ENCODE results near the gene PSMD2. TPM values are rescaled to one million over a fixed set of nuclear protein-coding genes. Genes with fewer than 3 reads are reported as not detected.

The PSMD2 gene
- total and polyA plus RNA-seq, 11 donors, result 82.3 to 443 (median 232) TPM

GRCh38 chr3:184332370-184333090 is 33.5 kb downstream of the PSMD2 start:
- intact Hi-C loops (cut with DNase I), result no loop called here
- TF ChIP-seq CTCF (IDR thresholded peaks at IDR 0.05), result no peak
- no peak for TF ChIP-seq POLR2A (IDR thresholded peaks at IDR 0.05)
- ATAC-seq, result no peak
- H3K27me3 ChIP-seq, result no peaks in the 10 kb centered on the region
- H3K36me3 ChIP-seq, result peaks cover 10 to 79% (median 78%) of the 10 kb centered on the region in 9 donors
- peak overlapping the region in 8 of 12 donors; percentile 11 to 67 (median 32) for H3K27ac ChIP-seq
- no peak for DNase-seq
- no peaks in the 10 kb centered on the region for H3K9me3 ChIP-seq
- peaks cover under 1 to 29% (median 17%) of the 10 kb centered on the region in 12 donors for H3K4me1 ChIP-seq
- H3K4me3 ChIP-seq, result no peak overlapping the region
- WGBS, 4 donors, result 68 to 73% (median 72%) methylated on average over 10 of the region's 10 CpGs

- Histone ChIP-seq H3K27me3 (no peaks in the 10 kb centered on the region), H3K36me3 (peaks cover 10 to 73% (median 71%) of the 10 kb centered on the region in 9 donors), H3K9me3 (no peaks in the 10 kb centered on the region), H3K27ac (peak overlapping the region in 6 of 12 donors; percentile 3 to 67 (median 25)), H3K4me1 (peaks cover 6 to 36% (median 24%) of the 10 kb centered on the region in 12 donors), H3K4me3 (no peak overlapping the region)
- TF ChIP-seq CTCF (IDR thresholded peaks at IDR 0.05) (no peak), POLR2A (IDR thresholded peaks at IDR 0.05) (no peak)
- no peak for ATAC-seq
- WGBS, 4 donors, result 77 to 86% (median 82%) methylated on average over 6 of the region's 6 CpGs
- DNase-seq, result peak in 1 of 5 donors; percentile 12
- intact Hi-C loops (cut with DNase I), result no loop called here
Measured at GRCh38 chr3:184333190-184333589, 34.1 kb downstream of the PSMD2 start.

- Histone ChIP-seq H3K27me3 (no peaks in the 10 kb centered on the region), H3K36me3 (peaks cover 8 to 68% (median 66%) of the 10 kb centered on the region in 9 donors), H3K27ac (peak overlapping the region in 2 of 12 donors; percentile 11 to 48), H3K4me3 (no peak overlapping the region), H3K9me3 (no peaks in the 10 kb centered on the region), H3K4me1 (peaks cover 11 to 41% (median 28%) of the 10 kb centered on the region in 12 donors)
- 77 to 87% (median 86%) methylated on average over 2 to 3 of the region's 3 CpGs for WGBS, 4 donors
- no peak for TF ChIP-seq CTCF (IDR thresholded peaks at IDR 0.05)
- TF ChIP-seq POLR2A (IDR thresholded peaks at IDR 0.05), result no peak
- no peak for ATAC-seq
- intact Hi-C loops (cut with DNase I), result loop anchor here in 2 of 10 donors (2.0 kb wide), 1 partner anchor 13 kb away; no protein-coding TSS in a partner anchor
- DNase-seq, result peak in 1 of 5 donors; percentile 19
Measured at GRCh38 chr3:184333700-184334099, 34.7 kb downstream of the PSMD2 start.

- peaks cover 11 to 49% (median 36%) of the 10 kb centered on the region in 12 donors for H3K4me1 ChIP-seq
- TF ChIP-seq CTCF (IDR thresholded peaks at IDR 0.05), result no peak
- no peak for TF ChIP-seq POLR2A (IDR thresholded peaks at IDR 0.05)
- intact Hi-C loops (cut with DNase I), result loop anchor here in 2 of 10 donors (2.0 kb wide), 1 partner anchor 14 kb away; no protein-coding TSS in a partner anchor
- no peaks in the 10 kb centered on the region for H3K27me3 ChIP-seq
- H3K36me3 ChIP-seq, result peaks cover 8 to 58% (median 57%) of the 10 kb centered on the region in 9 donors
- DNase-seq (peak in 2 of 5 donors; percentile 25 to 30), ATAC-seq (no peak)
- no peaks in the 10 kb centered on the region for H3K9me3 ChIP-seq
- 83 to 86% (median 84%) methylated on average over 14 to 15 of the region's 15 CpGs for WGBS, 4 donors
- no peak overlapping the region for H3K4me3 ChIP-seq
- H3K27ac ChIP-seq, result peak overlapping the region in 6 of 12 donors; percentile 90 to 100 (median 96)
Measured at GRCh38 chr3:184334470-184335158, 35.6 kb downstream of the PSMD2 start.

All from heart left ventricle (tissue), 16 donors.